Activated naive CD8-positive, alpha-beta T cell treated with anti-CD3 and anti-CD28 coated beads, Interleukin-2, amount 50 U/mL, for 24 hours (primary cell): ENCODE measurements around the gene WFIKKN2.
"Not testable (repeated sequence)": the region's sequence is repeated elsewhere in the genome, so short reads cannot be mapped to it uniquely, and the experiment has no call there.

ENCODE experiments used
- ATAC-seq: fragments of 150-1000 bp; cut with Tn5 transposase; one replicate; pipeline ENCODE4 v1.10.0; 2021
- DNase-seq: peaks from one replicate; pipeline ENCODE4 v3.0.0; 2021
- H3K27ac Mint-ChIP-seq: one replicate; pipeline ENCODE4 v1.8.0; 2021; ENCODE audit warnings: mild to moderate bottlenecking, mixed read lengths
- H3K27me3 Mint-ChIP-seq: one replicate; pipeline ENCODE4 v1.8.0; 2021; ENCODE audit warnings: mixed read lengths
- H3K36me3 Mint-ChIP-seq: one replicate; pipeline ENCODE4 v1.8.0; 2021; ENCODE audit warnings: low read depth, mixed read lengths
- H3K4me1 Mint-ChIP-seq: one replicate; pipeline ENCODE4 v1.8.0; 2021; ENCODE audit warnings: mixed read lengths
- H3K4me3 Mint-ChIP-seq: one replicate; pipeline ENCODE4 v1.8.0; 2021; ENCODE audit warnings: mild to moderate bottlenecking, moderate library complexity, mixed read lengths
- H3K9me3 Mint-ChIP-seq: one replicate; pipeline ENCODE4 v1.8.0; 2021; ENCODE audit warnings: mixed read lengths

WFIKKN2 gene

GRCh38 chr17:50865868-50866260 is 30.5 kb downstream of the WFIKKN2 start:
- ATAC-seq (peak; percentile 0), DNase-seq (no peak)
- Mint-ChIP-seq H3K4me1 (peaks cover 60% of the 10 kb centered on the region), H3K27me3 (peaks cover 2% of the 10 kb centered on the region), H3K36me3 (peaks cover 22% of the 10 kb centered on the region), H3K4me3 (peak overlapping the region; percentile 100), H3K9me3 (no peaks in the 10 kb centered on the region), H3K27ac (no peak overlapping the region)

GRCh38 chr17:50866261-50866949 is 31.0 kb downstream of the WFIKKN2 start, which contains the start of gene TOB1:
TOB1 (minus strand) TSS chr17:50866354; CDS start chr17:50864017, 2,337 bp downstream.
- Mint-ChIP-seq H3K9me3 (no peaks in the 10 kb centered on the region), H3K27me3 (peaks cover 2% of the 10 kb centered on the region)

GRCh38 chr17:50866950-50867362 is 31.6 kb downstream of the WFIKKN2 start:
- H3K27me3 Mint-ChIP-seq, result peaks cover 2% of the 10 kb centered on the region
- H3K36me3 Mint-ChIP-seq, result peaks cover 15% of the 10 kb centered on the region
- peak; percentile 65 for DNase-seq
- peak overlapping the region; percentile 99 for H3K27ac Mint-ChIP-seq
- H3K9me3 Mint-ChIP-seq, result no peaks in the 10 kb centered on the region
- peak overlapping the region; percentile 100 for H3K4me3 Mint-ChIP-seq
- peaks cover 61% of the 10 kb centered on the region for H3K4me1 Mint-ChIP-seq
- ATAC-seq, result peak; percentile 15

More at GRCh38 chr17:50866261-50866949, 31.0 kb downstream of the WFIKKN2 start, which contains the start of gene TOB1:
- H3K4me3 Mint-ChIP-seq, result peak within 1 kb of the TSS; percentile 100
- peaks cover 61% of the 10 kb centered on the region for H3K4me1 Mint-ChIP-seq
- ATAC-seq (peak; percentile 79), DNase-seq (peak; percentile 98)
- peak within 1 kb of the TSS; percentile 99 for H3K27ac Mint-ChIP-seq
- peaks cover 20% of the 10 kb centered on the region for H3K36me3 Mint-ChIP-seq

GRCh38 chr17:50867363-50868139 is 32.2 kb downstream of the WFIKKN2 start:
- H3K9me3 Mint-ChIP-seq, result no peaks in the 10 kb centered on the region
- H3K4me3 Mint-ChIP-seq, result peak overlapping the region; percentile 100
- H3K4me1 Mint-ChIP-seq, result peaks cover 66% of the 10 kb centered on the region
- H3K36me3 Mint-ChIP-seq, result peaks cover 14% of the 10 kb centered on the region
- peaks cover 2% of the 10 kb centered on the region for H3K27me3 Mint-ChIP-seq
- DNase-seq (peak; percentile 85), ATAC-seq (peak; percentile 44)
- peak overlapping the region; percentile 99 for H3K27ac Mint-ChIP-seq

GRCh38 chr17:50868140-50868438 is 32.7 kb downstream of the WFIKKN2 start:
- Mint-ChIP-seq H3K36me3 (peaks cover 11% of the 10 kb centered on the region), H3K27me3 (peaks cover 2% of the 10 kb centered on the region), H3K9me3 (no peaks in the 10 kb centered on the region), H3K4me3 (peak overlapping the region; percentile 100), H3K4me1 (peaks cover 66% of the 10 kb centered on the region), H3K27ac (peak overlapping the region; percentile 99)
- no peak for DNase-seq
- no peak for ATAC-seq

- Mint-ChIP-seq H3K4me1 (peaks cover 66% of the 10 kb centered on the region), H3K27ac (peak overlapping the region; percentile 99), H3K36me3 (peaks cover 8% of the 10 kb centered on the region), H3K27me3 (peaks cover 2% of the 10 kb centered on the region), H3K9me3 (no peaks in the 10 kb centered on the region), H3K4me3 (no peak overlapping the region)
- ATAC-seq, result no peak
- no peak for DNase-seq
Measured at GRCh38 chr17:50868602-50869001, 33.2 kb downstream of the WFIKKN2 start.

- peak; percentile 26 for DNase-seq
- Mint-ChIP-seq H3K27me3 (peaks cover 3% of the 10 kb centered on the region), H3K36me3 (peaks cover 4% of the 10 kb centered on the region), H3K4me1 (peaks cover 53% of the 10 kb centered on the region), H3K9me3 (no peaks in the 10 kb centered on the region), H3K27ac (peak overlapping the region; percentile 76), H3K4me3 (peak overlapping the region; percentile 56)
- ATAC-seq, result peak; percentile 22
Measured at GRCh38 chr17:50871364-50871763, 36.0 kb downstream of the WFIKKN2 start.

- Mint-ChIP-seq H3K4me1 (peaks cover 53% of the 10 kb centered on the region), H3K9me3 (no peaks in the 10 kb centered on the region), H3K36me3 (peaks cover 4% of the 10 kb centered on the region), H3K27me3 (peaks cover 3% of the 10 kb centered on the region), H3K4me3 (peak overlapping the region; percentile 56), H3K27ac (peak overlapping the region; percentile 42)
- DNase-seq, result no peak
- no peak for ATAC-seq
Measured at GRCh38 chr17:50871898-50872297, 36.5 kb downstream of the WFIKKN2 start.

GRCh38 chr17:50872710-50873424 is 37.5 kb downstream of the WFIKKN2 start:
- Mint-ChIP-seq H3K4me1 (peaks cover 44% of the 10 kb centered on the region), H3K9me3 (no peaks in the 10 kb centered on the region), H3K27ac (peak overlapping the region; percentile 52), H3K36me3 (no peaks in the 10 kb centered on the region), H3K4me3 (no peak overlapping the region), H3K27me3 (peaks cover 1% of the 10 kb centered on the region)
- peak; percentile 80 for ATAC-seq
- DNase-seq, result peak; percentile 53

- Mint-ChIP-seq H3K27me3 (peaks cover 1% of the 10 kb centered on the region), H3K4me1 (peaks cover 31% of the 10 kb centered on the region), H3K9me3 (no peaks in the 10 kb centered on the region), H3K27ac (no peak overlapping the region), H3K4me3 (no peak overlapping the region), H3K36me3 (no peaks in the 10 kb centered on the region)
- DNase-seq, result no peak
- no peak for ATAC-seq
Measured at GRCh38 chr17:50875074-50875473, 39.7 kb downstream of the WFIKKN2 start.

- not testable (repeated sequence) for H3K9me3 Mint-ChIP-seq, H3K36me3 Mint-ChIP-seq, H3K27me3 Mint-ChIP-seq, DNase-seq, H3K4me3 Mint-ChIP-seq, H3K27ac Mint-ChIP-seq, ATAC-seq
- H3K4me1 Mint-ChIP-seq, result peaks cover 18% of the 10 kb centered on the region
Measured at GRCh38 chr17:50877042-50877441, 41.7 kb downstream of the WFIKKN2 start.

GRCh38 chr17:50877838-50878237 is 42.5 kb downstream of the WFIKKN2 start:
- Mint-ChIP-seq H3K4me3 (no peak overlapping the region), H3K36me3 (no peaks in the 10 kb centered on the region), H3K27ac (no peak overlapping the region), H3K27me3 (peaks cover 1% of the 10 kb centered on the region), H3K4me1 (peaks cover 10% of the 10 kb centered on the region), H3K9me3 (no peaks in the 10 kb centered on the region)
- no peak for ATAC-seq
- no peak for DNase-seq

- DNase-seq (no peak), ATAC-seq (no peak)
- H3K27ac Mint-ChIP-seq, result no peak overlapping the region
- H3K36me3 Mint-ChIP-seq, result no peaks in the 10 kb centered on the region
- no peaks in the 10 kb centered on the region for H3K9me3 Mint-ChIP-seq
- peaks cover 4% of the 10 kb centered on the region for H3K4me1 Mint-ChIP-seq
- peaks cover 1% of the 10 kb centered on the region for H3K27me3 Mint-ChIP-seq
- no peak overlapping the region for H3K4me3 Mint-ChIP-seq
Measured at GRCh38 chr17:50879086-50879485, 43.7 kb downstream of the WFIKKN2 start.

GRCh38 chr17:50881182-50881581 is 45.8 kb downstream of the WFIKKN2 start:
- Mint-ChIP-seq H3K9me3 (no peaks in the 10 kb centered on the region), H3K27ac (no peak overlapping the region), H3K4me1 (peaks cover 5% of the 10 kb centered on the region), H3K27me3 (no peaks in the 10 kb centered on the region), H3K36me3 (no peaks in the 10 kb centered on the region), H3K4me3 (no peak overlapping the region)
- DNase-seq (no peak), ATAC-seq (no peak)
